Measurements from ENCODE around the gene SBNO2. TPM values are rescaled to one million over a fixed set of nuclear protein-coding genes. Genes with fewer than 3 reads are reported as not detected.

Gene SBNO2
- total RNA-seq, 1 experiment from 2014 or later: 46.3 TPM

- H2BK20ac ChIP-seq (ENCODE audit: low read depth, low read length, poor library complexity, severe bottlenecking): no peak overlapping the region
- no peaks in the 10 kb centered on the region for H3K27me3 Mint-ChIP-seq (ENCODE audit: low read depth)
These were observed 25.5 kb upstream of the SBNO2 start for GRCh38 chr19:1199531-1199930.

More at GRCh38 chr19:1199531-1199930, 25.5 kb upstream of the SBNO2 start:
- TF ChIP-seq CTCF (conservative IDR thresholded peaks at IDR 0.05): no peak
- Histone ChIP-seq H4K5ac (ENCODE audit: insufficient read length, low read depth, low read length) (no peak overlapping the region), H2BK5ac (ENCODE audit: insufficient read length, low read length) (no peak overlapping the region), H4K20me1 (ENCODE audit: control insufficient read depth, insufficient read depth, insufficient read length) (no peaks in the 10 kb centered on the region), H3K79me2 (ENCODE audit: insufficient read depth, low read length) (no peaks in the 10 kb centered on the region), H2AFZ (ENCODE audit: low read length) (no peak overlapping the region), H3K9ac (ENCODE audit: extremely low read depth, insufficient read length, low read length) (no peak overlapping the region), H4K91ac (ENCODE audit: insufficient read length, low read depth, low read length) (no peak overlapping the region), H4K8ac (replicated peaks; ENCODE audit: insufficient read length, low read depth, low read length) (no peak overlapping the region), H3K79me1 (ENCODE audit: insufficient read depth, low read depth, low read length, poor library complexity, severe bottlenecking) (no peaks in the 10 kb centered on the region), H3K14ac (ENCODE audit: insufficient read depth, low read length) (no peak overlapping the region), H3K4ac (ENCODE audit: low read depth, low read length) (no peak overlapping the region), H2BK12ac (ENCODE audit: insufficient read length, low read depth, low read length) (no peak overlapping the region), H3T11ph (ENCODE audit: low read length) (no peak overlapping the region), H3K4me2 (ENCODE audit: insufficient read depth, insufficient read length, low read length) (no peak overlapping the region), H3K27me3 (ENCODE audit: insufficient read depth, low read length) (no peaks in the 10 kb centered on the region), H2AK5ac (ENCODE audit: insufficient read length, low read length) (no peak overlapping the region), H3K18ac (ENCODE audit: insufficient read length, low read depth, low read length) (no peak overlapping the region), H3K23me2 (ENCODE audit: insufficient read length, low read depth, low read length, poor library complexity, severe bottlenecking) (no peaks in the 10 kb centered on the region), H3K9me3 (ENCODE audit: control insufficient read depth, low read depth, low read length) (no peaks in the 10 kb centered on the region), H3K4me1 (ENCODE audit: insufficient read depth, low read length) (no peaks in the 10 kb centered on the region), H3K56ac (ENCODE audit: insufficient read length, low read depth, low read length) (no peak overlapping the region), H3K27ac (ENCODE audit: insufficient read length, low read depth, low read length) (no peak overlapping the region), H2BK120ac (ENCODE audit: low read depth, low read length, poor library complexity, severe bottlenecking) (no peak overlapping the region), H2BK15ac (ENCODE audit: low read depth, low read length) (no peak overlapping the region), H3K23ac (ENCODE audit: insufficient read length, low read depth, low read length) (no peak overlapping the region)
- WGBS (ENCODE audit: extremely low coverage, insufficient read length, low lambda C conversion rate): no CpG with 5 or more reads among the region's 10 CpGs
- no peak for DNase-seq
- H3K4me3 Mint-ChIP-seq: no peak overlapping the region
- no peak overlapping the region for H3K27ac Mint-ChIP-seq
- H3K9me3 Mint-ChIP-seq: no peaks in the 10 kb centered on the region
- no peaks in the 10 kb centered on the region for H3K36me3 Mint-ChIP-seq (ENCODE audit: insufficient read depth in 1 of 3, low read depth in 3 of 3)
- H3K4me1 Mint-ChIP-seq: no peaks in the 10 kb centered on the region
